GM12878 (cell line): ENCODE data around the gene ATP8A1. TPM values are rescaled to one million over a fixed set of nuclear protein-coding genes. Genes with fewer than 3 reads are reported as not detected.

Experiments
- ATAC-seq: fragments of 200-7000 bp; cut with Tn5 transposase; 3 replicates; pipeline ENCODE4 v1.9.1; 2020; ENCODE audit warnings: mild to moderate bottlenecking, moderate library complexity
- BruUV-seq: library from RNA; stranded (reverse); fragments of 400-500 nt; replicated peaks from 2 replicates; lab custom pipeline; 2021; lab: Mats Ljungman, UMichigan
- CTCF ChIA-PET: fragments of 300-600 bp; sonication (Branson Sonifier 250); formaldehyde crosslinking; extraction: SDS; loops from one replicate; lab custom pipeline; 2021; ENCODE audit warnings: inconsistent platforms; lab: Yijun Ruan, JAX
- POLR2A ChIA-PET: fragments of 350-600 bp; formaldehyde crosslinking; extraction: SDS; loops from one replicate; lab custom pipeline; 2021; ENCODE audit warnings: inconsistent platforms; lab: Charles Lee
- RAD21 ChIA-PET: fragments of 300-600 bp; sonication (Branson Sonifier 250); formaldehyde crosslinking; loops from one replicate; lab custom pipeline; 2023; ENCODE audit warnings: antibody characterized with exemption; ENCODE audit not compliant: unreplicated experiment; lab: Charles Lee
- SMC1A ChIA-PET: fragments of 300-600 bp; sonication (Branson Sonifier 250); formaldehyde crosslinking; loops from one replicate; lab custom pipeline; 2023; ENCODE audit not compliant: unreplicated experiment, uncharacterized antibody; lab: Charles Lee
- DNase-seq: peaks from one replicate; pipeline ENCODE4 v3.0.0-alpha.2; 2011; ENCODE audit warnings: low read depth, low spot score
- FAIRE-seq: peaks from 3 replicates; lab custom pipeline; 2011; peaks lifted over from hg19 to GRCh38; lab: Jason Lieb, UNC
- H2AFZ ChIP-seq: 2 replicates; pipeline ENCODE4 v1.6.0; 2011; ENCODE audit warnings: low read depth, low read length, control low read depth; ENCODE audit not compliant: control insufficient read depth
- H3K27ac ChIP-seq: 2 replicates; pipeline ENCODE4 v1.5.1; 2011; ENCODE audit warnings: control low read depth; ENCODE audit not compliant: control insufficient read depth, insufficient read depth
- H3K27me3 ChIP-seq, 2 experiments: replicated peaks in 1 of 2; 2 replicates each; pipeline versions ENCODE4 v1.6.0 to v1.6.1; 2011; ENCODE audit warnings: low read length in 1 of 2; ENCODE audit not compliant: control insufficient read depth in 2 of 2, insufficient read depth in 2 of 2
- H3K36me3 ChIP-seq, 2 experiments: 2 replicates each; pipeline ENCODE4 v1.5.1; 2011; ENCODE audit warnings: low read length in 1 of 2; ENCODE audit not compliant: control insufficient read depth in 2 of 2, insufficient read depth in 2 of 2
- H3K4me1 ChIP-seq: 2 replicates; pipeline ENCODE4 v1.6.1; 2011; ENCODE audit warnings: mild to moderate bottlenecking, low read length, moderate library complexity, mixed read lengths; ENCODE audit not compliant: control insufficient read depth, insufficient read depth
- H3K4me2 ChIP-seq: 2 replicates; pipeline ENCODE4 v1.6.0; 2011; ENCODE audit warnings: control low read depth; ENCODE audit not compliant: control insufficient read depth, insufficient read depth
- H3K4me3 ChIP-seq: fragments of 200-600 bp; sonication (generic); 2 replicates; pipeline ENCODE4 v1.5.1; 2016
- H3K79me2 ChIP-seq: 2 replicates; pipeline ENCODE4 v1.6.0; 2011; ENCODE audit warnings: low read length; ENCODE audit not compliant: control insufficient read depth, insufficient read depth
- H3K9ac ChIP-seq: 2 replicates; pipeline ENCODE4 v1.8.0; 2011; ENCODE audit warnings: low read length, control low read depth, mixed read lengths; ENCODE audit not compliant: control insufficient read depth, insufficient read depth
- H3K9me3 ChIP-seq: replicated peaks from 3 replicates; pipeline ENCODE4 v1.5.1; 2011; ENCODE audit warnings: mild to moderate bottlenecking, low read length; ENCODE audit not compliant: control insufficient read depth, insufficient read depth
- H4K20me1 ChIP-seq: 2 replicates; pipeline ENCODE4 v1.6.0; 2011; ENCODE audit not compliant: control insufficient read depth, insufficient read depth
- EZH2 ChIP-seq: IDR thresholded peaks from 2 replicates; pipeline ENCODE4 v1.6.1; 2012; ENCODE audit warnings: low read depth, mild to moderate bottlenecking, control low read depth, inconsistent platforms, low read length, borderline replicate concordance; ENCODE audit not compliant: control insufficient read depth
- MEF2B ChIP-seq: fragments of 450-650 bp; IDR thresholded peaks from 2 replicates; pipeline ENCODE4 v1.6.1; 2018; ENCODE audit warnings: mild to moderate bottlenecking, moderate library complexity; ENCODE audit not compliant: partially characterized antibody, poor library complexity, severe bottlenecking
- NR2C1 ChIP-seq: fragments of 450-650 bp; IDR thresholded peaks from 2 replicates; pipeline ENCODE4 v1.6.1; 2017; ENCODE audit warnings: antibody characterized with exemption, mild to moderate bottlenecking, moderate library complexity
- PML ChIP-seq: IDR thresholded peaks from 2 replicates; pipeline ENCODE4 v1.6.1; 2012; ENCODE audit warnings: low read length, inconsistent platforms
- POLR2A ChIP-seq: IDR thresholded peaks from 2 replicates; pipeline ENCODE4 v1.6.1; 2011; ENCODE audit warnings: low read depth, mild to moderate bottlenecking, low read length
- POLR2AphosphoS5 ChIP-seq: IDR thresholded peaks from 2 replicates; pipeline ENCODE4 v1.6.1; 2011; ENCODE audit warnings: mild to moderate bottlenecking, low read length, inconsistent platforms
- WGBS: methylation state at CpG from one replicate; pipeline ENCODE4 v1.1.6; 2016; ENCODE audit warnings: low lambda C conversion rate; ENCODE audit not compliant: insufficient replicate concordance, insufficient coverage; ENCODE audit errors: missing lambda C conversion rate; 5-methylcytosine and 5-hydroxymethylcytosine counted together
- in situ Hi-C: fragments of 300-500 bp; cut with MboI; formaldehyde crosslinking; loops from 9 replicates; pipeline ENCODE4 v1.14.3; 2018; ENCODE audit warnings: mixed read lengths
- intact Hi-C: fragments of 100-400 bp; cut with micrococcal nuclease; formaldehyde crosslinking; loops from one replicate; pipeline ENCODE4 v1.14.2; 2022; ENCODE audit not compliant: unreplicated experiment
- polyA plus RNA-seq, 11 experiments: library from polyadenylated mRNA; depleted of rRNA in 4 of 11; unstranded in 6 of 11; stranded (reverse) in 5 of 11; fragments of >200 nt; fragmentation: Nextera tagmentation in 4 of 11; fragmentation: Illumina TruSeq in 1 of 11; extraction: Ambion mirVana in 4 of 11; extraction: Trizol in 1 of 11; gene quantifications; 1 replicate in 1 of 11; 2 replicates in 10 of 11; pipeline versions ENCODE4 v1.2.1 to v1.2.3, GENCODE V29; 2011 to 2016; ENCODE audit warnings: inconsistent platforms in 2 of 11, missing spikeins in 2 of 11, low read depth in 1 of 11
- total RNA-seq, 4 experiments: library from RNA; depleted of rRNA in 3 of 4; stranded (reverse); fragments of >200 nt in 3 of 4; fragmentation: Illumina TruSeq in 1 of 4; extraction: Trizol in 1 of 4; gene quantifications; 2 replicates each; pipeline versions ENCODE4 v1.2.1 to v1.2.3, GENCODE V29; 2013 to 2021
- TF ChIP-seq, protein P1 (sequence below): fragments of 450-650 bp; IDR thresholded peaks from 2 replicates; pipeline ENCODE4 v1.6.1; 2014; ENCODE audit warnings: mild to moderate bottlenecking

The ATP8A1 gene
- total and polyA plus RNA-seq, 10 of the 15 experiments (the other 5 are each of a cell fraction or from before 2014, with no cell fraction given): 9.0 to 116 (median 37.3) TPM

DNA sequence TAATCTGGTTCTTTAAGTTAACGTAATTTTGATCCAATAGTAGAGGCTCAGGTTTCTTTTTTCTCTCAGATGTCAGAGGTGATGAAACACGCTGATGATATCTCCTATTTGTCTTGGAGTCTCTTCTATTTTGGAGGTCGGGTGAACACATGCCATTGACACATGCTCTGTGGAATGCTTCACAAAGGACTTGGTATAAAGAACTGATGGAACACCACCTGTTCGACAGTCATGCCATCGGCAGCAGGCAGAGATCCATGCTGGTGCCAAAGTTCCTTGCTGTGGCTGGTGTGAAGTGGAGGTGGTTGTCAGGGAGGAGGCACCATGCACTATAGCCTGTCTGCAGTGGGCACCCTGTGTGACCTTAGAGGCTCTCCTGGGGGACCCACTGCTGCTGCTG is 94.9 kb downstream of the ATP8A1 start:
- BruUV-seq: no TSS peak
- CTCF ChIA-PET: no interaction called here
- H3K79me2 ChIP-seq: no peaks in the 10 kb centered on the region
- H3K9ac ChIP-seq: no peak overlapping the region
- POLR2A ChIA-PET: no interaction called here
- H2AFZ ChIP-seq: no peak overlapping the region
- SMC1A ChIA-PET: interaction anchor here (0.9 kb wide), 1 partner anchor 284 kb away, joined by 3 read pairs; no protein-coding TSS in a partner anchor
- no peak overlapping the region for H3K4me3 ChIP-seq
- H3K27me3 ChIP-seq: no peaks in the 10 kb centered on the region
- no peaks in the 10 kb centered on the region for H3K4me1 ChIP-seq
- intact Hi-C loops: no loop called here
- no peak overlapping the region for H3K4me2 ChIP-seq
- FAIRE-seq (no peak), ATAC-seq (peak; percentile 31; the same call in 1 of the 3 replicates), DNase-seq (no peak)
- no peaks in the 10 kb centered on the region for H4K20me1 ChIP-seq
- no peak for TF ChIP-seq MEF2B
- TF ChIP-seq POLR2A: 0 out of 2 replicates have a peak, but pooled peaks have one; percentile 11
- no peak for TF ChIP-seq POLR2AphosphoS5
- no peak for TF ChIP-seq EZH2
- TF ChIP-seq NR2C1: no peak
- TF ChIP-seq, protein P1, sequence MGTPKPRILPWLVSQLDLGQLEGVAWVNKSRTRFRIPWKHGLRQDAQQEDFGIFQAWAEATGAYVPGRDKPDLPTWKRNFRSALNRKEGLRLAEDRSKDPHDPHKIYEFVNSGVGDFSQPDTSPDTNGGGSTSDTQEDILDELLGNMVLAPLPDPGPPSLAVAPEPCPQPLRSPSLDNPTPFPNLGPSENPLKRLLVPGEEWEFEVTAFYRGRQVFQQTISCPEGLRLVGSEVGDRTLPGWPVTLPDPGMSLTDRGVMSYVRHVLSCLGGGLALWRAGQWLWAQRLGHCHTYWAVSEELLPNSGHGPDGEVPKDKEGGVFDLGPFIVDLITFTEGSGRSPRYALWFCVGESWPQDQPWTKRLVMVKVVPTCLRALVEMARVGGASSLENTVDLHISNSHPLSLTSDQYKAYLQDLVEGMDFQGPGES: no peak
- no peak for TF ChIP-seq PML
- RAD21 ChIA-PET: no interaction called here
- in situ Hi-C loops: loop anchor here (5.0 kb wide), 1 partner anchor 310 kb away; no protein-coding TSS in a partner anchor
- peaks cover 2 to 26% of the 10 kb centered on the region in 2 experiments; a peak in 3 of 4 replicates for H3K36me3 ChIP-seq
- WGBS: 88% methylated on average over 5 of the region's 5 CpGs
- no peaks in the 10 kb centered on the region for H3K9me3 ChIP-seq
- H3K27ac ChIP-seq: no peak overlapping the region
